Esophagus muscularis mucosa (tissue), 4 donors: ENCODE results near the gene ELMO2. TPM values are rescaled to one million over a fixed set of nuclear protein-coding genes. Genes with fewer than 3 reads are reported as not detected.

Experiments
- DNase-seq: peaks from one replicate; pipeline ENCODE4 v3.0.0-alpha.2; 2017; ENCODE audit errors: extremely low spot score
- H3K27ac ChIP-seq, 4 donors: fragments of 200-600 bp; sonication (generic); replicated peaks in 1 of 4; 1 replicate in 3 of 4; 2 replicates in 1 of 4; pipeline ENCODE4 v1.5.1; 2016 to 2019; ENCODE audit warnings: mild to moderate bottlenecking in 1 of 4
- H3K27me3 ChIP-seq, 4 donors: fragments of 200-600 bp; sonication (generic); one replicate each; pipeline versions ENCODE4 v1.5.1 to v1.6.0; 2016 to 2019
- H3K36me3 ChIP-seq, 4 donors: fragments of 200-600 bp; sonication (generic); one replicate each; pipeline ENCODE4 v1.5.1; 2016 to 2019
- H3K4me1 ChIP-seq, 4 donors: fragments of 200-600 bp; sonication (generic); one replicate each; pipeline ENCODE4 v1.5.1; 2016 to 2019
- H3K4me3 ChIP-seq, 4 donors: fragments of 200-600 bp; sonication (generic); 1 replicate in 2 of 4; 2 replicates in 2 of 4; pipeline ENCODE4 v1.5.1; 2016 to 2019; ENCODE audit warnings: mild to moderate bottlenecking in 4 of 4, moderate library complexity in 1 of 4
- H3K9me3 ChIP-seq, 4 donors: fragments of 200-600 bp; sonication (generic); 1 replicate in 3 of 4; 2 replicates in 1 of 4; pipeline ENCODE4 v1.5.1; 2016 to 2019
- CTCF ChIP-seq, 3 experiments: fragments of 200-600 bp in 2 of 3; fragments of 450-650 bp in 1 of 3; sonication (generic) in 2 of 3; IDR thresholded peaks; one replicate each; pipeline ENCODE4 v1.5.1; 2017 to 2019; ENCODE audit warnings: antibody characterized with exemption in 3 of 3, mild to moderate bottlenecking in 2 of 3, moderate library complexity in 1 of 3
- EP300 ChIP-seq: sonication (generic); formaldehyde crosslinking; IDR thresholded peaks from one replicate; pipeline ENCODE4 v1.6.1; 2017; ENCODE audit warnings: antibody characterized with exemption
- POLR2A ChIP-seq: fragments of 450-650 bp; IDR thresholded peaks from one replicate; pipeline ENCODE4 v1.6.1; 2017; ENCODE audit warnings: antibody characterized with exemption, moderate library complexity, mild to moderate bottlenecking, low read depth
- POLR2AphosphoS5 ChIP-seq, 2 donors: sonication (generic); formaldehyde crosslinking; IDR thresholded peaks; one replicate each; pipeline ENCODE4 v1.6.1; 2017; ENCODE audit warnings: antibody characterized with exemption in 2 of 2
- WGBS: methylation state at CpG from one replicate; pipeline ENCODE4 v1.1.5; 2018; 5-methylcytosine and 5-hydroxymethylcytosine counted together
- intact Hi-C: fragments of 100-400 bp; cut with DNase I; formaldehyde crosslinking; loops from one replicate; pipeline ENCODE4 v1.15.1; 2023
- total RNA-seq, 4 donors: library from RNA; depleted of rRNA; stranded (reverse); fragments of >200 nt; gene quantifications; one replicate each; pipeline versions ENCODE4 v1.1.0 to v1.2.1, GENCODE V29; 2016

The ELMO2 gene
- total RNA-seq, 4 donors from 2014 or later, result 35.3 to 61.4 (median 51.8) TPM

GRCh38 chr20:46399401-46399800, 7.0 kb downstream of the ELMO2 start:
- H3K27ac ChIP-seq, result peak overlapping the region; percentile 71 to 83 (median 82)
- H3K36me3 ChIP-seq, result peaks cover 0 to 23% (median 7%) of the 10 kb centered on the region in 4 donors
- no peak for DNase-seq
- 65% methylated on average over 3 of the region's 3 CpGs for WGBS
- no peak overlapping the region for H3K4me3 ChIP-seq
- H3K4me1 ChIP-seq, result peaks cover 68 to 86% (median 83%) of the 10 kb centered on the region in 4 donors
- intact Hi-C loops, result no loop called here
- no peaks in the 10 kb centered on the region for H3K27me3 ChIP-seq
- no peaks in the 10 kb centered on the region for H3K9me3 ChIP-seq
- TF ChIP-seq POLR2A, result no peak
- TF ChIP-seq POLR2AphosphoS5 (IDR thresholded peaks at IDR 0.05), result no peak
- TF ChIP-seq EP300, result no peak
- TF ChIP-seq CTCF (IDR thresholded peaks at IDR 0.05), result no peak

- intact Hi-C loops, result no loop called here
- Histone ChIP-seq H3K27me3 (no peaks in the 10 kb centered on the region), H3K27ac (peak overlapping the region; percentile 71 to 83 (median 82)), H3K9me3 (no peaks in the 10 kb centered on the region), H3K36me3 (peaks cover 3 to 28% (median 11%) of the 10 kb centered on the region in 4 donors), H3K4me3 (no peak overlapping the region), H3K4me1 (peaks cover 63 to 86% (median 78%) of the 10 kb centered on the region in 4 donors)
- no peak for TF ChIP-seq EP300
- no peak for DNase-seq
- WGBS, result 87% methylated on average over 3 of the region's 3 CpGs
These were observed 7.5 kb downstream of the ELMO2 start for GRCh38 chr20:46398963-46399362.

GRCh38 chr20:46396052-46396740, 10.2 kb downstream of the ELMO2 start:
- Histone ChIP-seq H3K27me3 (no peaks in the 10 kb centered on the region), H3K9me3 (no peaks in the 10 kb centered on the region), H3K36me3 (peaks cover 27 to 55% (median 39%) of the 10 kb centered on the region in 4 donors), H3K27ac (no peak overlapping the region), H3K4me3 (no peak overlapping the region), H3K4me1 (peaks cover 37 to 58% (median 50%) of the 10 kb centered on the region in 4 donors)
- no peak for DNase-seq
- no peak for TF ChIP-seq POLR2AphosphoS5 (IDR thresholded peaks at IDR 0.05)
- no peak for TF ChIP-seq EP300
- no peak for TF ChIP-seq POLR2A
- no peak for TF ChIP-seq CTCF (IDR thresholded peaks at IDR 0.05)
- intact Hi-C loops, result no loop called here
- WGBS, result 67% methylated on average over 7 of the region's 7 CpGs

DNA sequence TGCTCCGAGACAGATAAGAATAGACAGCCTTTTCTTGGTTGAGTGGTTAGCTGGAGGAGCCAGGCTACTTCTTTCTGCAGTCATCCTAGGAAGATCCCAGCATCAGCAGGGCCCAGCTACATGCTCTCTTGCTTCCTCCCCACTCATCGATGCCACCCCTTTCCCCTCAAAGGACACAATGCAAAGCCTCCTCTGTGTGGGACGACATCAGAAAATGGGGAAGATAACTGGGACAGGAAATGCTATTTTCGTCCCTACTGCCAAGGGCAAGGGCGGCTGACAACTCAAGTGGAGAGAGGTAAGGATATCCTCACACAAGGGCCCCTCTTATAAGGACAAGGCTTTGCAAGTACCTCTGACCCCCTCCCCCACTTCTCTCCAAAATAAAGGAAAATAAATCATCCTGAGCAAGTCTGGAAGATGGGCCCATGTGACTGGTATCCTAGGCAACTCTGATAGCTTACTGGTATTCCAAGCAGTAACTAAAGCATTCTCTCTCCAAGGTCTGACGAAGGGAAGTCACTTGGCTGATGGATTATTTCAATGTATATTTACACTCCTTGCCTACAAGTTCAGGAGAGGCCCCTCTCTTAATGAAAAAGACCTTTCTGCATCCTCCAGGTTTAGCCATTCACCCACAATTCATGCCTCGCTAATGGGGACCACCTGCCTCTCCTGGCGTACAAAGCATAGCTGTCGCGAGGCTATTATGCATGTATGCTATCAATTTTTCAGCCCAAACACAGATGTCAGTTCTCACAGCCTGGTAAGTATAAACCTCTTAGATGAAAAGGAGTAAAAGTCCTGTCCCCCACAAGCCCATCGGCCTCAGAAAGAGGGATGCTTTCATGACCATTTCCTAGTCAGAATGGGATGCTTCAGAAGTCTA, 11.3 kb downstream of the ELMO2 start:
- intact Hi-C loops, result no loop called here
- H3K4me1 ChIP-seq, result peaks cover 26 to 48% (median 40%) of the 10 kb centered on the region in 4 donors
- H3K27ac ChIP-seq, result no peak overlapping the region
- 64% methylated on average over 11 of the region's 11 CpGs for WGBS
- TF ChIP-seq CTCF (IDR thresholded peaks at IDR 0.05) (no peak), POLR2AphosphoS5 (IDR thresholded peaks at IDR 0.05) (no peak), EP300 (no peak), POLR2A (no peak)
- peaks cover 27 to 66% (median 50%) of the 10 kb centered on the region in 4 donors for H3K36me3 ChIP-seq
- H3K27me3 ChIP-seq, result no peaks in the 10 kb centered on the region
- DNase-seq, result no peak
- H3K9me3 ChIP-seq, result no peaks in the 10 kb centered on the region
- no peak overlapping the region for H3K4me3 ChIP-seq

- WGBS, result 92% methylated on average over 6 of the region's 6 CpGs
These were observed 12.4 kb downstream of the ELMO2 start for GRCh38 chr20:46393967-46394366.

More at GRCh38 chr20:46393967-46394366, 12.4 kb downstream of the ELMO2 start:
- no peak overlapping the region for H3K4me3 ChIP-seq
- H3K27ac ChIP-seq, result no peak overlapping the region
- no peak for DNase-seq
- no peaks in the 10 kb centered on the region for H3K27me3 ChIP-seq
- H3K4me1 ChIP-seq, result peaks cover 14 to 36% (median 28%) of the 10 kb centered on the region in 4 donors
- intact Hi-C loops, result no loop called here
- H3K36me3 ChIP-seq, result peaks cover 32 to 78% (median 61%) of the 10 kb centered on the region in 4 donors
- TF ChIP-seq POLR2A (no peak), CTCF (IDR thresholded peaks at IDR 0.05) (no peak), POLR2AphosphoS5 (IDR thresholded peaks at IDR 0.05) (no peak), EP300 (no peak)
- H3K9me3 ChIP-seq, result no peaks in the 10 kb centered on the region
